MM.1S (cell line): ENCODE measurements around the gene CLEC16A.

ENCODE experiments used
- DNase-seq: peaks from one replicate; pipeline ENCODE4 v3.0.0-alpha.2; 2015
- H2AFZ ChIP-seq: fragments of 300-600 bp; sonication (generic); 2 replicates; pipeline ENCODE4 v1.6.0; 2016; ENCODE audit warnings: antibody characterized with exemption, low read length
- H3F3A ChIP-seq: fragments of 300-600 bp; sonication (generic); 2 replicates; pipeline ENCODE4 v1.6.1; 2016; ENCODE audit warnings: mild to moderate bottlenecking, antibody characterized with exemption, low read length, moderate library complexity, mixed read lengths; ENCODE audit not compliant: insufficient read depth
- H3K27ac ChIP-seq: fragments of 300-600 bp; sonication (generic); 2 replicates; pipeline ENCODE4 v1.5.1; 2016; ENCODE audit warnings: mild to moderate bottlenecking, low read length
- H3K27me3 ChIP-seq: fragments of 300-600 bp; sonication (generic); replicated peaks from 2 replicates; pipeline ENCODE4 v1.6.0; 2016; ENCODE audit warnings: low read length; ENCODE audit not compliant: insufficient read depth
- H3K36me3 ChIP-seq: fragments of 300-600 bp; sonication (generic); replicated peaks from 2 replicates; pipeline ENCODE4 v1.6.1; 2016; ENCODE audit warnings: mild to moderate bottlenecking, low read length, mixed read lengths; ENCODE audit not compliant: insufficient read depth
- H3K4me1 ChIP-seq: fragments of 300-600 bp; sonication (generic); 2 replicates; pipeline ENCODE4 v1.6.1; 2016; ENCODE audit warnings: low read length, mixed read lengths
- H3K4me2 ChIP-seq: fragments of 300-600 bp; sonication (generic); 2 replicates; pipeline ENCODE4 v1.6.0; 2016; ENCODE audit warnings: low read depth, low read length
- H3K4me3 ChIP-seq: fragments of 300-600 bp; sonication (generic); 2 replicates; pipeline ENCODE4 v1.5.1; 2016; ENCODE audit warnings: low read length, mixed read lengths
- H3K79me2 ChIP-seq: fragments of 300-600 bp; sonication (generic); 2 replicates; pipeline ENCODE4 v1.6.1; 2016; ENCODE audit warnings: mixed run types, low read length, mixed read lengths
- H3K9ac ChIP-seq: fragments of 300-600 bp; sonication (generic); 2 replicates; pipeline ENCODE4 v1.6.1; 2016; ENCODE audit warnings: low read length, mixed read lengths
- H3K9me2 ChIP-seq: fragments of 300-600 bp; sonication (generic); replicated peaks from 2 replicates; pipeline ENCODE4 v1.6.1; 2016; ENCODE audit warnings: mild to moderate bottlenecking, low read length, mixed read lengths; ENCODE audit not compliant: insufficient read depth
- H3K9me3 ChIP-seq: fragments of 300-600 bp; sonication (generic); replicated peaks from 2 replicates; pipeline ENCODE4 v1.6.1; 2016; ENCODE audit warnings: mild to moderate bottlenecking, low read length, mixed read lengths; ENCODE audit not compliant: insufficient read depth
- H4K20me1 ChIP-seq: fragments of 300-600 bp; sonication (generic); 2 replicates; pipeline ENCODE4 v1.6.1; 2016; ENCODE audit warnings: mild to moderate bottlenecking, low read length, moderate library complexity, mixed read lengths; ENCODE audit not compliant: insufficient read depth
- CTCF ChIP-seq: fragments of 300-600 bp; sonication (generic); IDR thresholded peaks from 2 replicates; pipeline ENCODE4 v1.5.1; 2016; ENCODE audit warnings: antibody characterized with exemption, low read length, mixed read lengths
- EZH2 ChIP-seq: fragments of 300-600 bp; sonication (generic); optimal IDR thresholded peaks from 2 replicates; pipeline ENCODE3; 2017; ENCODE audit warnings: low read depth, mild to moderate bottlenecking, antibody characterized with exemption, low read length, mixed read lengths
- EZH2phosphoT487 ChIP-seq: fragments of 300-600 bp; sonication (generic); IDR thresholded peaks from 2 replicates; pipeline ENCODE4 v1.6.1; 2018; ENCODE audit warnings: antibody characterized with exemption, low read length

The CLEC16A gene

DNA sequence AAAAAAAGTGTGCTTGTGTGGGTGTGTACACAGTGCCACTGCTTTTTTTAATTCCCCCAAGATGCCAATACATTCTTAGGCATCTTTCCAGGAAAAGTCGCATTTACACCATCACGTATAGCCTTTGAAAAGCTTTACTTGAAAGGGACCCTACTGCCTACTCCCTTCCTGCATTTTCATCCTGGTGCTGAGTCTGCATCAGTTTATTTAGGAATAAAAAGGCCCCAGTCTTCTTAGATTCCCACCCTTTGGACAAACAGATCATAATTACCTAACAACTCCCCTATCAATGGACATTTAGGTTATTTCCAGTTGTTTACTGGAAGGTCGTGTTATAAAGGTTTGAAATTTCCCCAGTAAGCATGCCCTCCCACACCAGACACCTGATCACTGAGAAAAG lies 54.9 kb downstream of the CLEC16A start:
- H3K27ac ChIP-seq = no peak overlapping the region
- no peak overlapping the region for H3K4me2 ChIP-seq
- H3K4me3 ChIP-seq = no peak overlapping the region
- no peak overlapping the region for H3K9ac ChIP-seq
- DNase-seq = no peak
- H3K79me2 ChIP-seq = no peaks in the 10 kb centered on the region
- H3K9me3 ChIP-seq = no peaks in the 10 kb centered on the region
- H3K27me3 ChIP-seq = no peaks in the 10 kb centered on the region
- H2AFZ ChIP-seq = no peak overlapping the region
- TF ChIP-seq EZH2 (no peak), CTCF (no peak)
- no peaks in the 10 kb centered on the region for H3K9me2 ChIP-seq
- H3K4me1 ChIP-seq = no peaks in the 10 kb centered on the region
- no peaks in the 10 kb centered on the region for H3K36me3 ChIP-seq
- no peaks in the 10 kb centered on the region for H4K20me1 ChIP-seq
- H3F3A ChIP-seq = no peaks in the 10 kb centered on the region

- H3F3A ChIP-seq = no peaks in the 10 kb centered on the region
- H3K27me3 ChIP-seq = no peaks in the 10 kb centered on the region
- no peak overlapping the region for H2AFZ ChIP-seq
- TF ChIP-seq CTCF (no peak), EZH2 (no peak), EZH2phosphoT487 (no peak)
- no peak overlapping the region for H3K4me2 ChIP-seq
- no peak for DNase-seq
- no peaks in the 10 kb centered on the region for H4K20me1 ChIP-seq
- H3K9ac ChIP-seq = no peak overlapping the region
- no peak overlapping the region for H3K4me3 ChIP-seq
- H3K4me1 ChIP-seq = no peaks in the 10 kb centered on the region
- no peaks in the 10 kb centered on the region for H3K9me2 ChIP-seq
- no peaks in the 10 kb centered on the region for H3K9me3 ChIP-seq
- no peaks in the 10 kb centered on the region for H3K79me2 ChIP-seq
- no peak overlapping the region for H3K27ac ChIP-seq
- H3K36me3 ChIP-seq = no peaks in the 10 kb centered on the region
Measured at GRCh38 chr16:11001611-11002010, 57.2 kb downstream of the CLEC16A start.

DNA sequence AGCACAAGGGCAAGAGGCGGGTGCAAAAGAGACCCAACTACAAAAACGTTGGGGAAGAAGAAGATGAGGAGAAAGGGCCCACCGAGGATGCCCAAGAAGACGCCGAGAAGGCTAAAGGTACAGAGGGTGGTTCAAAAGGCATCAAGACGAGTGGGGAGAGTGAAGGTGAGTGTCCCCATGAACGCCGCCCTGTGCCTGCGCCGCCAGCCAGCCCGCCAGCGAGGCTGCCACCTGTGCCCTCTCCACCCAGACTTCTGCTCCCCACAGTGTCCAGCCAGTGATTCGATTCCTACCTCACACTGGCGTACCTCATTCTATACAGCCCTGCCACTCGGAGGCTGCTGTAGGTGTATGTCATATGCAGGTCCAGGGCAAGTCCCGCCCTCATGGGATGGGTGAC lies 58.8 kb downstream of the CLEC16A start:
- no peak for TF ChIP-seq EZH2
- TF ChIP-seq EZH2phosphoT487 = no peak
- TF ChIP-seq CTCF = no peak
- H3K4me1 ChIP-seq = no peaks in the 10 kb centered on the region
- H3K27ac ChIP-seq = no peak overlapping the region
- no peak overlapping the region for H3K4me2 ChIP-seq
- no peak for DNase-seq
- H3F3A ChIP-seq = no peaks in the 10 kb centered on the region
- H3K9me2 ChIP-seq = no peaks in the 10 kb centered on the region
- H2AFZ ChIP-seq = no peak overlapping the region
- H3K36me3 ChIP-seq = no peaks in the 10 kb centered on the region
- no peaks in the 10 kb centered on the region for H4K20me1 ChIP-seq
- H3K27me3 ChIP-seq = no peaks in the 10 kb centered on the region
- no peaks in the 10 kb centered on the region for H3K79me2 ChIP-seq
- H3K9me3 ChIP-seq = no peaks in the 10 kb centered on the region
- H3K4me3 ChIP-seq = no peak overlapping the region
- H3K9ac ChIP-seq = no peak overlapping the region

DNA sequence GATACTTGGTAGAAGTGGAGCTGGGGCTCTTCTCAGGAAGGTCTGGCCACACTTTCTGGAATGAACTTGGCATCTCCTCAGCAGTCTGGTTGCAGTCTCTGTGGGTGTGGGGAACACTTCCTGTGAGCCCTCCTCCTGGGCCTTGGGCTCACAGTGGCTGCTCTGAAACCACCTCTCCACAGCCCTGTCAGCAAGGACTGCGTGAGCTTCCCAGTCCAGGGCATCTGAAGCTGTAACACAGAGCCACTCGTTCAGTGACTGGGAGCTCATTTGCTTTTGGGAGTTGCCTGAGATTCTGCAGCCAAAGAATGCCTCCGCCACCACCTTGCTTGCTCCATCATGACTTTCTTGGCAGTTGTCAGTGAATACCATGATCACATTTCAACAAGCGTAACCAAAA lies 60.0 kb downstream of the CLEC16A start:
- Histone ChIP-seq H3K79me2 (no peaks in the 10 kb centered on the region), H3K4me1 (no peaks in the 10 kb centered on the region), H3K27me3 (no peaks in the 10 kb centered on the region), H3K9ac (no peak overlapping the region), H3F3A (no peaks in the 10 kb centered on the region), H3K9me2 (no peaks in the 10 kb centered on the region), H3K4me3 (no peak overlapping the region), H3K9me3 (no peaks in the 10 kb centered on the region), H4K20me1 (no peaks in the 10 kb centered on the region), H2AFZ (no peak overlapping the region), H3K4me2 (no peak overlapping the region), H3K36me3 (no peaks in the 10 kb centered on the region), H3K27ac (no peak overlapping the region)
- TF ChIP-seq EZH2 (no peak), CTCF (no peak), EZH2phosphoT487 (no peak)
- no peak for DNase-seq
